GM12878 (cell line): ENCODE results near the gene EXOC4.

ENCODE experiments used
- CBFB ChIP-seq: IDR thresholded peaks from 2 replicates; pipeline ENCODE4 v1.6.1; 2016; ENCODE audit warnings: antibody characterized with exemption, low read depth
- ESRRA ChIP-seq: IDR thresholded peaks from 2 replicates; pipeline ENCODE4 v1.6.1; 2012; ENCODE audit warnings: mild to moderate bottlenecking, low read length, improper control_type of control experiment
- HDAC2 ChIP-seq: fragments of 200-600 bp; sonication (generic); IDR thresholded peaks from 2 replicates; pipeline ENCODE4 v1.6.1; 2017
- RAD21 ChIP-seq: IDR thresholded peaks from 2 replicates; pipeline ENCODE4 v1.6.1; 2011; ENCODE audit warnings: mild to moderate bottlenecking, low read depth, low read length, moderate library complexity; ENCODE audit not compliant: insufficient read depth
- TF ChIP-seq, protein P1 (sequence below), 3 experiments: IDR thresholded peaks in 2 of 3; conservative IDR thresholded peaks in 1 of 3; 2 replicates each; pipeline ENCODE4 v1.5.1; 2011; ENCODE audit warnings: low read depth in 3 of 3, low read length in 3 of 3, mild to moderate bottlenecking in 3 of 3, control low read depth in 2 of 3, moderate library complexity in 2 of 3, inconsistent platforms in 1 of 3, mixed read lengths in 1 of 3; ENCODE audit not compliant: control insufficient read depth in 2 of 3, insufficient read depth in 1 of 3; ENCODE audit errors: extremely low read depth in 1 of 3
- TF ChIP-seq, protein P2 (sequence below): fragments of 450-650 bp; IDR thresholded peaks from 2 replicates; pipeline ENCODE4 v1.6.1; 2017; ENCODE audit warnings: borderline replicate concordance
- TF ChIP-seq, protein P3 (sequence below): IDR thresholded peaks from 2 replicates; pipeline ENCODE4 v1.6.1; 2012; ENCODE audit warnings: low read depth, low read length, improper control_type of control experiment

DNA sequence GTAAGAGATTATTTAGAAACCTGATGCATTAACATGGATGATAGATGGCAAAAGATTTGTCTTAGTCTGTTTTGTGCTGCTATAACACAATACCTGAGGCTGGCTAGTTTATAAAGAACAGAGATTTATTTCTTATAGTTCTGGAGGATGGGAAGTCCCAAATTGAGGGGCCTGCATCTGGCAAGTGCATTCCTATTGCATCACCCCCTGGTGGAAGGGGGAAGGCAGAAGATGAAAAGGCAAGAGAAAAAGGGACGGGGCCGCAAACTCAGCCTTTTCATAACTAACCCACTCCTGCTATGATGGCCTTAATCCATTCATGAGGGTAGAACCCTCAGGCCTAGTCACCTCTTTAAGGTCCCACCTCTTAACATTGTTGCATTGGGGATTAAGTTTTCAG is 720.8 kb downstream of the EXOC4 start:
- TF ChIP-seq, protein P1, sequence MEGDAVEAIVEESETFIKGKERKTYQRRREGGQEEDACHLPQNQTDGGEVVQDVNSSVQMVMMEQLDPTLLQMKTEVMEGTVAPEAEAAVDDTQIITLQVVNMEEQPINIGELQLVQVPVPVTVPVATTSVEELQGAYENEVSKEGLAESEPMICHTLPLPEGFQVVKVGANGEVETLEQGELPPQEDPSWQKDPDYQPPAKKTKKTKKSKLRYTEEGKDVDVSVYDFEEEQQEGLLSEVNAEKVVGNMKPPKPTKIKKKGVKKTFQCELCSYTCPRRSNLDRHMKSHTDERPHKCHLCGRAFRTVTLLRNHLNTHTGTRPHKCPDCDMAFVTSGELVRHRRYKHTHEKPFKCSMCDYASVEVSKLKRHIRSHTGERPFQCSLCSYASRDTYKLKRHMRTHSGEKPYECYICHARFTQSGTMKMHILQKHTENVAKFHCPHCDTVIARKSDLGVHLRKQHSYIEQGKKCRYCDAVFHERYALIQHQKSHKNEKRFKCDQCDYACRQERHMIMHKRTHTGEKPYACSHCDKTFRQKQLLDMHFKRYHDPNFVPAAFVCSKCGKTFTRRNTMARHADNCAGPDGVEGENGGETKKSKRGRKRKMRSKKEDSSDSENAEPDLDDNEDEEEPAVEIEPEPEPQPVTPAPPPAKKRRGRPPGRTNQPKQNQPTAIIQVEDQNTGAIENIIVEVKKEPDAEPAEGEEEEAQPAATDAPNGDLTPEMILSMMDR (IDR thresholded peaks at IDR 0.05 in 2 of 3, conservative IDR thresholded peaks at IDR 0.05 in 1 of 3; ENCODE audit: control insufficient read depth in 2 of 3, extremely low read depth in 1 of 3, insufficient read depth in 1 of 3, low read depth in 3 of 3, low read length in 3 of 3): no peak
- no peak for TF ChIP-seq HDAC2
- no peak for TF ChIP-seq ESRRA
- TF ChIP-seq RAD21: no peak
- TF ChIP-seq CBFB: no peak
- TF ChIP-seq, protein P2, sequence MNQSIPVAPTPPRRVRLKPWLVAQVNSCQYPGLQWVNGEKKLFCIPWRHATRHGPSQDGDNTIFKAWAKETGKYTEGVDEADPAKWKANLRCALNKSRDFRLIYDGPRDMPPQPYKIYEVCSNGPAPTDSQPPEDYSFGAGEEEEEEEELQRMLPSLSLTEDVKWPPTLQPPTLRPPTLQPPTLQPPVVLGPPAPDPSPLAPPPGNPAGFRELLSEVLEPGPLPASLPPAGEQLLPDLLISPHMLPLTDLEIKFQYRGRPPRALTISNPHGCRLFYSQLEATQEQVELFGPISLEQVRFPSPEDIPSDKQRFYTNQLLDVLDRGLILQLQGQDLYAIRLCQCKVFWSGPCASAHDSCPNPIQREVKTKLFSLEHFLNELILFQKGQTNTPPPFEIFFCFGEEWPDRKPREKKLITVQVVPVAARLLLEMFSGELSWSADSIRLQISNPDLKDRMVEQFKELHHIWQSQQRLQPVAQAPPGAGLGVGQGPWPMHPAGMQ: no peak
- TF ChIP-seq, protein P3, sequence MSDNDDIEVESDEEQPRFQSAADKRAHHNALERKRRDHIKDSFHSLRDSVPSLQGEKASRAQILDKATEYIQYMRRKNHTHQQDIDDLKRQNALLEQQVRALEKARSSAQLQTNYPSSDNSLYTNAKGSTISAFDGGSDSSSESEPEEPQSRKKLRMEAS: no peak
